Upper lobe of left lung (tissue), 6 donors: ENCODE results near the gene MRFAP1. TPM values are rescaled to one million over a fixed set of nuclear protein-coding genes. Genes with fewer than 3 reads are reported as not detected.
A peak's percentile ranks its signal among the peaks of the same experiment; 100 is the strongest.

ENCODE experiments used
- ATAC-seq, 2 donors: fragments of 200-7000 bp; cut with Tn5 transposase; one replicate each; pipeline ENCODE4 v1.9.1; 2022; ENCODE audit warnings: mild to moderate bottlenecking in 2 of 2, moderate library complexity in 2 of 2; ENCODE audit not compliant: low FRiP score in 2 of 2
- DNase-seq, 2 donors: peaks; one replicate each; pipeline ENCODE4 v3.0.0-alpha.2; 2019 to 2020
- H3K27ac ChIP-seq, 4 donors: fragments of 200-600 bp; sonication (generic); one replicate each; pipeline ENCODE4 v1.5.1; 2016 to 2019
- H3K27me3 ChIP-seq, 4 donors: fragments of 200-600 bp; sonication (generic); one replicate each; pipeline ENCODE4 v1.5.1; 2017 to 2019
- H3K36me3 ChIP-seq, 4 donors: fragments of 200-600 bp; sonication (generic); one replicate each; pipeline ENCODE4 v1.5.1; 2016 to 2019
- H3K4me1 ChIP-seq, 4 donors: fragments of 200-600 bp; sonication (generic); one replicate each; pipeline ENCODE4 v1.5.1; 2018 to 2019
- H3K4me3 ChIP-seq, 4 donors: fragments of 200-600 bp; sonication (generic); one replicate each; pipeline ENCODE4 v1.5.1; 2017 to 2019; ENCODE audit warnings: mild to moderate bottlenecking in 2 of 4, moderate library complexity in 1 of 4
- H3K9me3 ChIP-seq, 4 donors: fragments of 200-600 bp; sonication (generic); one replicate each; pipeline ENCODE4 v1.5.1; 2018 to 2019
- CTCF ChIP-seq, 6 experiments: fragments of 450-650 bp in 4 of 6; fragments of 200-600 bp in 2 of 6; sonication (generic) in 2 of 6; IDR thresholded peaks; one replicate each; pipeline ENCODE4 v1.5.1; 2016 to 2019; ENCODE audit warnings: antibody characterized with exemption in 6 of 6
- EP300 ChIP-seq, 4 donors: sonication (generic); formaldehyde crosslinking; IDR thresholded peaks; one replicate each; pipeline ENCODE4 v1.5.1; 2017; ENCODE audit warnings: antibody characterized with exemption in 4 of 4, control low read depth in 2 of 4
- POLR2A ChIP-seq, 4 donors: fragments of 450-650 bp; IDR thresholded peaks; one replicate each; pipeline ENCODE4 v1.5.1; 2016 to 2017; ENCODE audit warnings: antibody characterized with exemption in 4 of 4, mild to moderate bottlenecking in 2 of 4
- POLR2AphosphoS5 ChIP-seq, 2 donors: sonication (generic); formaldehyde crosslinking; IDR thresholded peaks; one replicate each; pipeline ENCODE4 v1.5.1; 2017; ENCODE audit warnings: antibody characterized with exemption in 2 of 2
- WGBS, 2 donors: methylation state at CpG; one replicate each; pipeline ENCODE4 v1.1.5; 2017 to 2018; 5-methylcytosine and 5-hydroxymethylcytosine counted together
- total RNA-seq, 6 donors: library from RNA; depleted of rRNA in 4 of 6; stranded (reverse); fragments of >200 nt in 4 of 6; gene quantifications; one replicate each; pipeline versions ENCODE4 v1.1.0 to v1.2.1, GENCODE V29; 2016 to 2021
- donor health status: DM: no; HTN: no; CAD: no; lungs with moderate emphysema.
- donor health status: DM: no; HTN: yes; CAD: no; lungs with severe emphysema.

MRFAP1 gene
- total RNA-seq, 6 donors from 2014 or later: 129 to 256 (median 220) TPM

GRCh38 chr4:6660430-6660829 is 19.9 kb downstream of the MRFAP1 start:
- Histone ChIP-seq H3K36me3 (no peaks in the 10 kb centered on the region), H3K27ac (no peak overlapping the region), H3K4me1 (peaks cover 18 to 27% (median 19%) of the 10 kb centered on the region in 4 donors), H3K27me3 (peaks cover 0 to 11% (median 6%) of the 10 kb centered on the region in 4 donors), H3K4me3 (no peak overlapping the region), H3K9me3 (no peaks in the 10 kb centered on the region)
- peak in 1 of 2 donors; percentile 64 for ATAC-seq
- WGBS, 2 donors: 91 to 98% methylated on average over 3 of the region's 3 CpGs
- TF ChIP-seq POLR2A (IDR thresholded peaks at IDR 0.05): no peak
- no peak for TF ChIP-seq CTCF (IDR thresholded peaks at IDR 0.05)
- TF ChIP-seq POLR2AphosphoS5 (IDR thresholded peaks at IDR 0.05): no peak
- TF ChIP-seq EP300 (IDR thresholded peaks at IDR 0.05): no peak
- DNase-seq: no peak

GRCh38 chr4:6662591-6662990 is 22.1 kb downstream of the MRFAP1 start:
- WGBS, 2 donors: 91 to 98% methylated on average over 3 of the region's 3 CpGs
- Histone ChIP-seq H3K9me3 (no peaks in the 10 kb centered on the region), H3K4me3 (no peak overlapping the region), H3K27me3 (peaks cover 0 to 11% (median 6%) of the 10 kb centered on the region in 4 donors), H3K36me3 (no peaks in the 10 kb centered on the region), H3K4me1 (peaks cover 18 to 27% (median 19%) of the 10 kb centered on the region in 4 donors), H3K27ac (no peak overlapping the region)
- TF ChIP-seq CTCF (IDR thresholded peaks at IDR 0.05) (no peak), EP300 (IDR thresholded peaks at IDR 0.05) (no peak), POLR2A (IDR thresholded peaks at IDR 0.05) (no peak), POLR2AphosphoS5 (IDR thresholded peaks at IDR 0.05) (no peak)
- no peak for DNase-seq
- no peak for ATAC-seq

GRCh38 chr4:6663596-6664393 is 23.3 kb downstream of the MRFAP1 start:
- Histone ChIP-seq H3K27ac (no peak overlapping the region), H3K9me3 (no peaks in the 10 kb centered on the region), H3K36me3 (no peaks in the 10 kb centered on the region), H3K4me3 (peak overlapping the region; percentile 13 to 39 (median 24)), H3K4me1 (peaks cover 12 to 19% (median 15%) of the 10 kb centered on the region in 4 donors), H3K27me3 (peaks cover 0 to 11% (median 6%) of the 10 kb centered on the region in 4 donors)
- ATAC-seq (peak in 1 of 2 donors; percentile 20), DNase-seq (no peak)
- WGBS, 2 donors: 17 to 40% methylated on average over 22 to 55 of the region's 55 CpGs
- no peak for TF ChIP-seq POLR2A (IDR thresholded peaks at IDR 0.05)
- no peak for TF ChIP-seq CTCF (IDR thresholded peaks at IDR 0.05)
- TF ChIP-seq EP300 (IDR thresholded peaks at IDR 0.05): no peak
- TF ChIP-seq POLR2AphosphoS5 (IDR thresholded peaks at IDR 0.05): no peak

GRCh38 chr4:6665320-6665654 is 24.8 kb downstream of the MRFAP1 start:
- H3K27me3 ChIP-seq: peaks cover 0 to 11% (median 6%) of the 10 kb centered on the region in 4 donors
- peaks cover 6 to 13% (median 10%) of the 10 kb centered on the region in 4 donors for H3K4me1 ChIP-seq
- DNase-seq (no peak), ATAC-seq (no peak)
- H3K9me3 ChIP-seq: no peaks in the 10 kb centered on the region
- TF ChIP-seq POLR2AphosphoS5 (IDR thresholded peaks at IDR 0.05) (no peak), POLR2A (IDR thresholded peaks at IDR 0.05) (no peak), EP300 (IDR thresholded peaks at IDR 0.05) (no peak), CTCF (IDR thresholded peaks at IDR 0.05) (no peak)
- H3K27ac ChIP-seq: no peak overlapping the region
- no peaks in the 10 kb centered on the region for H3K36me3 ChIP-seq
- H3K4me3 ChIP-seq: no peak overlapping the region
- WGBS, 2 donors: 95 to 97% methylated on average over 9 of the region's 9 CpGs
